Natural killer cell (primary cell): ENCODE measurements around the gene COL23A1. TPM values are rescaled to one million over a fixed set of nuclear protein-coding genes. Genes with fewer than 3 reads are reported as not detected.

Source experiments
- ATAC-seq, 3 donors: fragments of 150-1000 bp in 2 of 3; fragments of 200-7000 bp in 1 of 3; cut with Tn5 transposase; 1 replicate in 1 of 3; 2 replicates in 2 of 3; pipeline ENCODE4 v1.10.0; 2021; ENCODE audit warnings: mild to moderate bottlenecking in 2 of 3, moderate library complexity in 2 of 3
- DNase-seq, 2 donors: peaks; one replicate each; pipeline versions ENCODE4 v3.0.0 to v3.0.0-alpha.2; 2013 to 2021; ENCODE audit warnings: mixed read lengths in 1 of 2
- H3K27ac ChIP-seq: one replicate; pipeline ENCODE4 v1.5.1; 2013; ENCODE audit warnings: mild to moderate bottlenecking, low read length
- H3K27me3 ChIP-seq: one replicate; pipeline ENCODE4 v1.6.1; 2013; ENCODE audit warnings: low read length; ENCODE audit not compliant: control insufficient read depth, insufficient read depth
- H3K36me3 ChIP-seq: one replicate; pipeline ENCODE4 v1.6.1; 2013; ENCODE audit warnings: low read length; ENCODE audit not compliant: control insufficient read depth, insufficient read depth
- H3K4me1 ChIP-seq: one replicate; pipeline ENCODE4 v1.6.1; 2013; ENCODE audit warnings: low read length; ENCODE audit not compliant: control insufficient read depth, insufficient read depth
- H3K4me3 ChIP-seq: one replicate; pipeline ENCODE4 v1.5.1; 2013; ENCODE audit warnings: low read length
- H3K9me3 ChIP-seq: one replicate; pipeline ENCODE4 v1.6.1; 2013; ENCODE audit warnings: low read length; ENCODE audit not compliant: control insufficient read depth, insufficient read depth
- H3K27ac Mint-ChIP-seq, 2 donors: one replicate each; pipeline ENCODE4 v1.8.0; 2022; ENCODE audit warnings: mild to moderate bottlenecking in 2 of 2, mixed read lengths in 2 of 2, moderate library complexity in 1 of 2
- H3K27me3 Mint-ChIP-seq, 2 donors: one replicate each; pipeline ENCODE4 v1.8.0; 2022; ENCODE audit warnings: low read depth in 2 of 2, mixed read lengths in 2 of 2
- H3K36me3 Mint-ChIP-seq: one replicate; pipeline ENCODE4 v1.8.0; 2022; ENCODE audit warnings: mixed read lengths
- H3K4me1 Mint-ChIP-seq, 2 donors: one replicate each; pipeline ENCODE4 v1.8.0; 2022; ENCODE audit warnings: mixed read lengths in 2 of 2
- H3K4me3 Mint-ChIP-seq: one replicate; pipeline ENCODE4 v1.8.0; 2022; ENCODE audit warnings: mild to moderate bottlenecking, moderate library complexity, mixed read lengths
- H3K9me3 Mint-ChIP-seq, 2 donors: one replicate each; pipeline ENCODE4 v1.8.0; 2022; ENCODE audit warnings: mixed read lengths in 2 of 2
- WGBS: methylation state at CpG from one replicate; pipeline ENCODE4 v1.1.7; 2013; ENCODE audit warnings: missing lambda C conversion rate; ENCODE audit not compliant: insufficient coverage; 5-methylcytosine and 5-hydroxymethylcytosine counted together
- intact Hi-C: fragments of 100-400 bp; cut with micrococcal nuclease; formaldehyde crosslinking; loops from one replicate; pipeline ENCODE4 v1.14.2; 2022
- total RNA-seq, 4 donors: library from RNA; stranded (reverse); fragments of 120-200 nt in 1 of 4; gene quantifications; one replicate each; pipeline versions ENCODE4 v1.2.3 to v1.2.4, GENCODE V29; 2013 to 2022
- TF ChIP-seq, protein P1 (sequence below): fragments of 200-600 bp; IDR thresholded peaks from one replicate; pipeline ENCODE4 v1.8.0; 2022; ENCODE audit warnings: antibody characterized with exemption

The COL23A1 gene
- total RNA-seq, 3 donors from 2014 or later (not counting 1 experiment from before 2014, with no cell fraction given) = 0.15 TPM; not detected in 2

- no peaks in the 10 kb centered on the region for H3K9me3 Mint-ChIP-seq
- peaks cover 0 to 4% of the 10 kb centered on the region in 2 donors for H3K27me3 Mint-ChIP-seq
- no peaks in the 10 kb centered on the region for H3K36me3 ChIP-seq
- no peak for DNase-seq
- H3K9me3 ChIP-seq = no peaks in the 10 kb centered on the region
- 90% methylated on average over 20 of the region's 20 CpGs for WGBS
- no peak overlapping the region for H3K27ac ChIP-seq
- ATAC-seq = no peak
- H3K4me1 ChIP-seq = no peaks in the 10 kb centered on the region
- H3K4me1 Mint-ChIP-seq = no peaks in the 10 kb centered on the region
- no peak overlapping the region for H3K27ac Mint-ChIP-seq
- intact Hi-C loops = no loop called here
- H3K36me3 Mint-ChIP-seq = no peaks in the 10 kb centered on the region
- TF ChIP-seq, protein P1, sequence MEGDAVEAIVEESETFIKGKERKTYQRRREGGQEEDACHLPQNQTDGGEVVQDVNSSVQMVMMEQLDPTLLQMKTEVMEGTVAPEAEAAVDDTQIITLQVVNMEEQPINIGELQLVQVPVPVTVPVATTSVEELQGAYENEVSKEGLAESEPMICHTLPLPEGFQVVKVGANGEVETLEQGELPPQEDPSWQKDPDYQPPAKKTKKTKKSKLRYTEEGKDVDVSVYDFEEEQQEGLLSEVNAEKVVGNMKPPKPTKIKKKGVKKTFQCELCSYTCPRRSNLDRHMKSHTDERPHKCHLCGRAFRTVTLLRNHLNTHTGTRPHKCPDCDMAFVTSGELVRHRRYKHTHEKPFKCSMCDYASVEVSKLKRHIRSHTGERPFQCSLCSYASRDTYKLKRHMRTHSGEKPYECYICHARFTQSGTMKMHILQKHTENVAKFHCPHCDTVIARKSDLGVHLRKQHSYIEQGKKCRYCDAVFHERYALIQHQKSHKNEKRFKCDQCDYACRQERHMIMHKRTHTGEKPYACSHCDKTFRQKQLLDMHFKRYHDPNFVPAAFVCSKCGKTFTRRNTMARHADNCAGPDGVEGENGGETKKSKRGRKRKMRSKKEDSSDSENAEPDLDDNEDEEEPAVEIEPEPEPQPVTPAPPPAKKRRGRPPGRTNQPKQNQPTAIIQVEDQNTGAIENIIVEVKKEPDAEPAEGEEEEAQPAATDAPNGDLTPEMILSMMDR = no peak
- H3K27me3 ChIP-seq = no peaks in the 10 kb centered on the region
- H3K4me3 Mint-ChIP-seq = no peak overlapping the region
- H3K4me3 ChIP-seq = no peak overlapping the region
Observed at GRCh38 chr5:178428341-178429155, 161.6 kb downstream of the COL23A1 start.

- H3K27me3 Mint-ChIP-seq = peaks cover 0 to 4% of the 10 kb centered on the region in 2 donors
- H3K4me1 ChIP-seq = no peaks in the 10 kb centered on the region
- H3K36me3 ChIP-seq = no peaks in the 10 kb centered on the region
- no peak overlapping the region for H3K27ac ChIP-seq
- no peaks in the 10 kb centered on the region for H3K9me3 Mint-ChIP-seq
- no peak overlapping the region for H3K4me3 ChIP-seq
- TF ChIP-seq, protein P1 = no peak
- H3K4me3 Mint-ChIP-seq = no peak overlapping the region
- no peak for DNase-seq
- WGBS = 75% methylated on average over 3 of the region's 4 CpGs
- ATAC-seq = no peak
- no peak overlapping the region for H3K27ac Mint-ChIP-seq
- H3K4me1 Mint-ChIP-seq = no peaks in the 10 kb centered on the region
- H3K36me3 Mint-ChIP-seq = no peaks in the 10 kb centered on the region
- intact Hi-C loops = no loop called here
- no peaks in the 10 kb centered on the region for H3K9me3 ChIP-seq
- no peaks in the 10 kb centered on the region for H3K27me3 ChIP-seq
Observed at GRCh38 chr5:178427576-178428197, 162.5 kb downstream of the COL23A1 start.

GRCh38 chr5:178426326-178427130 is 163.7 kb downstream of the COL23A1 start:
- H3K36me3 ChIP-seq = no peaks in the 10 kb centered on the region
- DNase-seq (no peak), ATAC-seq (no peak)
- intact Hi-C loops = no loop called here
- H3K4me3 ChIP-seq = no peak overlapping the region
- Mint-ChIP-seq H3K27me3 (peaks cover 0 to 4% of the 10 kb centered on the region in 2 donors), H3K4me1 (no peaks in the 10 kb centered on the region), H3K36me3 (no peaks in the 10 kb centered on the region), H3K9me3 (no peaks in the 10 kb centered on the region), H3K4me3 (no peak overlapping the region), H3K27ac (no peak overlapping the region)
- H3K4me1 ChIP-seq = no peaks in the 10 kb centered on the region
- H3K9me3 ChIP-seq = no peaks in the 10 kb centered on the region
- no peak overlapping the region for H3K27ac ChIP-seq
- TF ChIP-seq, protein P1 = no peak
- 88% methylated on average over 26 of the region's 26 CpGs for WGBS
- H3K27me3 ChIP-seq = no peaks in the 10 kb centered on the region
